Muscle of arm (tissue), 12 donors: ENCODE measurements around the gene LRFN3. TPM values are rescaled to one million over a fixed set of nuclear protein-coding genes. Genes with fewer than 3 reads are reported as not detected.
"Not testable (repeated sequence)": the region's sequence is repeated elsewhere in the genome, so short reads cannot be mapped to it uniquely, and the experiment has no call there.

Experiments used
- DNase-seq: peaks from one replicate; pipeline ENCODE4 v3.0.0-alpha.2; 2013
- polyA plus RNA-seq, 12 donors: library from polyadenylated mRNA; unstranded; fragments of 120-200 nt; gene quantifications; one replicate each; pipeline ENCODE4 v1.2.1, GENCODE V29; 2013; ENCODE audit not compliant: insufficient read length in 12 of 12

The LRFN3 gene
- polyA plus RNA-seq, 12 donors, result 4.2 to 13.9 (median 7.6) TPM; not detected in 1

DNA sequence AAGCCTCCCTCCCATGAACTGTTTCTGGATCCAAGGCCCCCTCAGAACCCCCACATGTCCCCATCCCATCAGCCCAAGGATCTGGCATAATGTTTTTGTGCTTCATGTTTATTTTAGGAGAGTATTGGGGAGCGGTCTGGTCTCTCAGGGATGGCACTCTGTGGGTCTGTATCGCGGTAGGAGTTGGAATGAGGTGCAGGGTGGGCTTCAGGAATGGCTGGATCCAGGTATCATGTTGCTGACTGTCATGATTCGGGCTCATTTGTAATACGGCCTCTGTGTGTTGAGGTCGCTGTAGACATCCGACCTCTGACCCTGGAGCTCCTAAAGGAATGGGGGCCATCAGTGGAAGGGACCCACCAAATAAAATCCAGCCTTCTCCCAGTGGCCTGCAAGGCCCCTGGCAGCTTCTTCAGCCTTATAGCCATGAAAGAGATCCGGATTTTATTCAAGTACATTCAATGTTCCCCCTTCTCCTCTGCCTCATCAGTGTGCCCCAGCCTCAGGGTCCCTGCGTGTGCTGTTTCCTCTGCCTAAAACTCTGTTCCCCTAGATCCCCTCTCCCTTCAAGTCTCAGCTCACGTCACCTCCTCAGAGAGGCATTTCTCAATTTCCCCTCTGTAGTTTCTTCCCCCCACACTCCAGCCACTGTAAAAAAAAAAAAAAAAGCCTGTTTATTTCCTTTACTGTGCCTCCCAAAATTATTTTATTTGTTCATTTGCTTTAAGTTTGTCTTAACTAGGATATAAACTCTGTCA lies 31.7 kb upstream of the LRFN3 start:
- DNase-seq, result no peak

DNA sequence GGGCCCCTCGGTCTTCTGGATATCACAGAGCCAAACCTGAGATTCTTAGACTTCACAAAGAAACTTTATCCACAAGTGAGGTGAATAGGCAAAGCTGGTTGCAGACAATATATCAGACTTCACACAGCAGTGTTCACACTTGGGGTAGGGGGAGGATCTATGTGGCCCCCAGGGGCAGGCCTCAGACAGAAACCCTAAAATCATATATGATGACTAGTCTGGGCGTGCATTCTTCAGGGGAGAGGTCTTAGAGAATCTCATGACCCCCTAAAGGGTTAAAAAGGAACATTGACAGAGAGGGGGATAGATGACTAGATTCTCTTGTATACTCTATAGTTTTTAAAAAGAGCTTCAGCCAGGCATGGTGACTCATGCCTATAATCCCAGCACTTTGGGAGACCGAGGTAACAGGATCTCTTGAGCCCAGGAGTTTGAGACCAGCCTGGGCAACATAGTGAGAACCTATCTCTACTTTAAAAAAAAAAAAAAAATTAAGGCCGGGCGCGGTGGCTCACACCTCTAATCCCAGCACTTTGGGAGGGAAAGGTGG lies 30.9 kb upstream of the LRFN3 start:
- DNase-seq, result no peak

DNA sequence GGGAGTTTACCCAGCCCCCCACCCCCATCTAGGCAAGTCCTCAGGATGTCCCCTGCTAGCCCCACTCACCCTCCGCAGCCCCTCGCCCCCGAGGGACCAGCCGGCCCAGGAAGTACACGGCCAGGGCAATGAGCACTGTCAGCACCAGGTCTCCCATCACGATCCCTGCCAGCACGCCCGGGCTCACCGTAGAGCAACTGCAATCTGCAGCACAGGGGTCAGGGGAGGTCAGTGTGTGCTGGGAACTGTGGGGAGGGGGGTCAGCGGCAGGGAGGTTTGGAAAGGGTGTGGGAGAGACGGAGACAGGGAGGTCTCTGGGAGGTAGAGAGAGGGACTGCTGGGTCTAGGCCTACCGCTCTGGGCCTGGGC lies 28.8 kb upstream of the LRFN3 start:
- DNase-seq, result no peak

DNA sequence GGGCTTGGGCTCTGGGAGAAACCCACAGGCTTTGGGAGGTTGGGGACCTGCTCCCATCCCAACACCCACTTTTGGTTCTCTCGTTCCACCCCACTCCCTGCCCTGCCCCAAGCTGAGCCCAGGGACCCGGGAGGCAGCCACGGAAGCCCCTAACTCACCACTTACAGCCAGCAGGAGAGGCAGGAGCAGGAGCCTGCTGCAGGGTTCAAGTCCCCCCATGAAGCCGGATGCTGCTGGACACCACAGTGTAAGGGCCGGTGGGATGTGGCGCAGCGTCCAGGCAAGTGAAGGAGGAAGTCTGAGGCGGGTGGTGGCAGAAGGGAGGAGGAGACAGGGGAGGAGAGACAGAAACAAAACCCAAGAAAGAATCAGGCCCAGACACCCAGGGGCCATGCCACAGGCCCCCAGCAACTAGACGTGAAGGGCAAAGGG lies 28.1 kb upstream of the LRFN3 start, which contains the start of gene TYROBP:
Gene TYROBP (minus strand): TSS at position 286 of the 432 bp plus-strand sequence. CDS start 67 bp downstream, at position 219.
- DNase-seq, result no peak

DNA sequence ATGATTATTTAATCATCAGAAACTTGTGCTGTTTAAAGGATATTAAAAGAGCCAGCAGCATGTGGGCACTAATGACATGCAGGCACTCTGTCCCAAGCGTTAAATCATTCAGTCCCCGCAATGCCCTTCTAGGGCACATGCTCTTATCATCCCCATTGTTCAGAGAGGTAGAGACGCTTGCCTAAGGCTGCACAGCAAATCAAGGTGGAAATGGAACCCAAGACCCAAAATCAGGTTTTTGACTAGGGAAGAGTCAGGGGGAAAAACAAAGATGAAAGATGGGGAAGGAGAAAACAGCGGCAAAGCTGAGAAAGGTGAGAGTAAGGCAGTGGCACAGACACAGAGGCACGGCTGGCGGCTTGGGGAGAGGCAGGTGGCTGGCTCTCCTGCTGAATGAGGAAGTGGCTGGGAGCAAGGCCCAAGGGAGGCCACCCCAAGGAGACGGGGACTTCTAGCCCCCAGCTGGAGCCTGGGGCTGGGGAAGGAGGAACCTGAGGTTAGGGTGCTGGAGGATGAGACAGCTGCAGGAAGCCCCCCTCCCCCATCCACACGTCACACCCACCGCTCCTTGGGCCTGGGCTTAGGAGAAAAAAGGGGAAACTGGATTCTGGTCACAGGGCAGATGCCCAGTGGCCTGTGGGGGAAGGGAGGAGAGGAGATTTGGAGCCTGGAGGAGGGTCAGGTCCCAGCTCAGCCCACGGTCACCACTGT lies 27.0 kb upstream of the LRFN3 start:
- DNase-seq, result no peak

DNA sequence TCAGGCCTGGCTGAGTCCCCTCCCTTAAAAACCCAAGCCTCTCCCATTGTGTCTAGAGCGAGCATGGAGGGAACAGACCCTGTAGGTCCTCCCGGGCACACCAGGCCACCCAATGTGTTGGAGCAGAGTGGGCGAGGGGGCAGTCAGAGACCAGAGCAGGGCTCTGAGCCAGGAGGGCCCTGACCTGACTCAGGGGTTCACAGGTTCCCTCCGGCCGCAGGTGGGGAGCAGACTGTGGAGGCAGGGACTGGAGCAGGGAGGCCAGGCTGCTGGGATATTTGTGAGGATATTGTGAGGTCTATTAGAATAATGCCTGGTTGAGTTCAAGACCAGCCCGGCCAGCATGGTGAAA lies 26.5 kb upstream of the LRFN3 start:
- no peak for DNase-seq

DNA sequence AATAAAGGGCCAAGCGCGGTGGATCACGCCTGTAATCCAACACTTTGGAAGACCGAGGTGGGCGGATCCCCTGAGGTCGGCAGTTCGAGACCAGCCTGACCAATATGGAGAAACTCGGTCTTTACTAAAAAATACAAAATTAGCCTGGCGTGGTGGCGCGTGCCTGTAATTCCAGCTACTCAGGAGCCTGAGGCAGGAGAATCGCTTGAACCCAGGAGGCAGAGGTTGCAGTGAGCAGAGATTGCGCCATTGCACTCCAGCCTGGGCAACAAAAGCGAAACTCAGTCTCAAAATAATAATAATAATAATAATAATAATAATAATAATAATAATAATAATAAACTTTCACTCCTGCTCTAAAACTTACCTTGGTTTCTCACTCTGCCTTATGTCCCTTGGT lies 25.8 kb upstream of the LRFN3 start:
- not testable (repeated sequence) for DNase-seq

DNA sequence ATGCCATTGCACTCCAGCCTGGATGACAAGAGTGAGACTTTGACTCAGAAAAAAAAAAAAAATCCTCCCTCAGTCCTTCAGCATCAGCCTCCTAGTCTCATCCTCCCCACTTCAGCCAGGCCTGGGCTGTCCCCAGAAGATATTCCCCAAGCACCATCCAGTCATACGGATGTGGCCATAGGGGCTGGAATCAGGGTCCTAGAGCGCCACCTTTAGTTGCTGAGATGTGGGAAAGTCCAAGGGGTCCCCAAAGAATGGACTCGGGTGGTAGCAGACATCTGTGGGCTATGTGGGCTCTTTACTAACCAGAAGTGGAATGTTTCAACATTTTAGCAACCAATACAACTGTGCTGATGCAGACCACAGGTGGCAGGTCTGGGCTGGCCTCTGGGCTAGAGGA lies 25.0 kb upstream of the LRFN3 start:
- DNase-seq, result no peak

DNA sequence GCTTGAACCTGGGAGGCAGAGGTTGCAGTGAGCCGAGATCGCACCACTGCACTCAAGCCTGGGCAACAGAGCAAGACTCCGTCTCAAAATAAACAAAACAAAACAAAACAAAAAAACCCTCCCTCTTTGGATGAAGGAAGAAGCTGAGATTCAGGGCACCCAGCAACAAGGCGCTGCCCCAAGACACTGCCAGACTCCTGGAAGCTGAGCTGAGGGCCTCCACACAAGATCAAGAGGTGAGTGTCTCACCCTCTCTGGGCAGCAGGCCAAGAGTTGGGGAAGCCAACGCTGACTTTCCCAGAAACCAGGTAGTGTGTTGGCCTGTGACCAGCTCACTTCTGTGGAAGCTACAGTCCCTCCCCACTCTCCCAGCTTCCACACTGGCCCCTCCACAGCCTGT lies 24.4 kb upstream of the LRFN3 start:
- DNase-seq, result no peak

DNA sequence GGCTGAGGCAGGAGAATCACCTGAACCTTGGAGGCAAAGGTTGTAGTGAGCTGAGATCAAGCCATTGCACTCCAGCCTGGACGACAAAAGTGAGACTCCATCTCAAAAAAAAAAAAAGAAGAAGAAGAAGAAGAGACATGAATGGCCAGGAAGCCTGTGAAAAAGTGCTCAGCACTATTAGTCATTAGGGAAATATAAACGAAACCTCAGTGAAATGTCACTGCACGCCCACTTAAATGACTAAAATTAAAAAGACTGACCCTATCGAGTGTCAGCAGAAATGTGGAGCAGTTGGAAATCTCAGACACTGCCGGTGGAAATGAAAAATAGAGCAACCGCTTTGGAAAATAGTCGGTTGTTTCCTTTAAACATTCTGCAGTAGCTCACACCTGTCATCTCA lies 22.6 kb upstream of the LRFN3 start:
- DNase-seq, result no peak

DNA sequence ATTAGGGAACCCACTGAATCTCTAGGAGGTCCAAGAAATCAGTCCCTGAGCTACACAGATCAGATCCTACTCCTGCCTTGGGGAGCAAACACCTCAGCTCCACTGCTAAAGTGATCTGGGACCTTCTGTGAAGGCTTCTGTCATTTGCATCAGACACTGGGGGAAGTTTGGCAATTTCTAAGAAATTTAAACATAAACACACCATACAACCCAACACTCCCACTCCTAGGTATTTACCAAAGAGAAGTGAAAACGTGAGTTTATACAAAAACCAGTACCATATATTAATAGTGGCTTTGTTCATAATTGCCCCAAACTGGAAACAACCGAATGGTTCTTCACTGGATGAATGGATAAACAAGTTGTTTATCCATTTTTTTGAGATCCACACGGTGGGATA lies 20.7 kb upstream of the LRFN3 start:
- DNase-seq, result no peak

DNA sequence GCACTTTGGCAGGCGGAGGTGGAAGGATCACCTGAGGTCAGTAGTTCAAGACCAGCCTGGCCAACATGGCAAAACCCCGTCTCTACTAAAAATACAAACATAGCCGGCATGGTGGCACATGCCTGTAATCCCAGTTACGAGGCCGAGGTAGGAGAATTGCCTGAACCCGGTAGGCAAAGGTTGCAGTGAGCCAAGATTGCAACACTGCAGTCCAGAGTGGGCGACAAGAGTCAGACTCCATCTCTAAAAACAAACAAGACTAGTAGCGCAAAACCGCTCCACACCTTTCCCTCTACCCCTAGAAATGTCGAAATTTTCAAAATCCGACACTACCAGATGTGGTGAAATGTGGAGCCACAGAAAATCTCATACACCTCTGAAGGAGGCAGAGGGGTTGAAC lies 16.9 kb upstream of the LRFN3 start:
- DNase-seq, result no peak

DNA sequence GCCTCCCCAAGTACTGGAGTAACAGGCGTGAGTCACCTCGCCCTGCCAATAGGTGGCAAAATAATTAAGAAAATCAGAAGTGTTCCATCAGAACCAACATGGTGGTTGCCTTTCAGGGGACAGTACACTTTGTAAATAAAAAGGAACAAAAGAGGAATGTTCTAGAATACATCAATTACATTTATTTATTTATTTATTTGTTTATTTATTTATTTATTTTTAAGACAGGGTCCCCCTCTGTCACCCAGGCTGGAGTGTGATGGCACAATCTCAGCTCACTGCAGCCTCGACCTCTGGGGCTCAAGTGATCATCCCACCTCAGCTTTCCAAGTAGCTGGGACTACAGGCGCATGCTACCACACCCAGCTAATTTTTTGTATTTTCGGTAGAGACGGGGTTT lies 15.2 kb upstream of the LRFN3 start:
- DNase-seq, result no peak

DNA sequence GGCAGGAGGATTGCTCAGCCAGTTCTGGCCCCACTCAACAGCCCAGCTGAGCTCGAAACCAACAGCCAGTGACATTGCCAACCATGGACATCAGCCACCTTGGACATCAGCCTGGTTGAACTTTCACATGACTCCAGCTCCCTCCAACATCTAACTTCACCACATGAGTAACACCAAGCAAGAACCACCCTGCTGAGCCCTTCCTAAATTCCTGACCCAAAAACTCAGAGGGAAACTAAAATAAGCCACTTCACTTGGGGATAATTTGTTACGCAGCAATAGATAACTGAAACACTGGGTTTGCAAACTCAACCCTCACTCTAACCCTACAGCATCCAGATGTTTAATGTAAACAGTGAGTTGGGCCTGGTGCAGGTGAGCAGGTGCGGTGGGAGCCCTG lies 10.7 kb upstream of the LRFN3 start:
- no peak for DNase-seq

DNA sequence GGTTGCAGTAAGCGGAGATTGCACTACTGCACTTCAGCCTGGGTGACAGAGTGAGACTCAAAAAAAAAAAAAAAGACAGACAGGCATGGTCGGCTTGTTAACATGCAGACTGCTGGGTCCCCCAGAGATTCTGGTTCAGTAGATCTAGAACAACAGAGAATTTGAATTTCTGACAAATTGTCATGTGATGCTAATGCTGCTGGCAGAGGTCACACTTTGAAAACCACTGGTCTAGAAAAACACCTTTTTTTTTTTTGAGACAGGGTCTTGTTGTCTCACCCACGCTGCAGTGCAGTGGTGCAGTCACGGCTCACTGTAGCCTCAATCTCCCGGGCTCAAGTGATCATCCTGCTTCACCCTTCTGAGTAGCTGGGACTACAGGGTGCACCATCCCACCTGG lies 7.7 kb upstream of the LRFN3 start:
- no peak for DNase-seq

DNA sequence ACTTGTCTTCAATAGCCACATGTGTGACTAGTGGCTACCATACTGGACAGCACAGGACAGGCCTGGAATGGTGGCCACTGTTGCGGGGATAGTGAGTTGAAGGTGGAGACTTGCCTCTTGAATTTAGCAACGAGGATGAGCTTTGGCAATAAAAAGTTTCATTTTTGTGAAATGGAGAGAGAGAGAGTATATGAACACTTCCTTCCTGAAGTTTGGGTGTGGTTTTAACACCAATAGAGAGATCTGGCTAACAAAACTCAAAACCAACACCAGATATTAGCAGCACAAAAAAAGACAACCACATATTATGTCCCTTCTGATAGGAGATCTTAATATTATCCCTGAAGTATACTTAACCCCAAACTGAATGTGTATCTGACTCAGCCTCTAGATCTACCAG lies 6.3 kb upstream of the LRFN3 start:
- no peak for DNase-seq

DNA sequence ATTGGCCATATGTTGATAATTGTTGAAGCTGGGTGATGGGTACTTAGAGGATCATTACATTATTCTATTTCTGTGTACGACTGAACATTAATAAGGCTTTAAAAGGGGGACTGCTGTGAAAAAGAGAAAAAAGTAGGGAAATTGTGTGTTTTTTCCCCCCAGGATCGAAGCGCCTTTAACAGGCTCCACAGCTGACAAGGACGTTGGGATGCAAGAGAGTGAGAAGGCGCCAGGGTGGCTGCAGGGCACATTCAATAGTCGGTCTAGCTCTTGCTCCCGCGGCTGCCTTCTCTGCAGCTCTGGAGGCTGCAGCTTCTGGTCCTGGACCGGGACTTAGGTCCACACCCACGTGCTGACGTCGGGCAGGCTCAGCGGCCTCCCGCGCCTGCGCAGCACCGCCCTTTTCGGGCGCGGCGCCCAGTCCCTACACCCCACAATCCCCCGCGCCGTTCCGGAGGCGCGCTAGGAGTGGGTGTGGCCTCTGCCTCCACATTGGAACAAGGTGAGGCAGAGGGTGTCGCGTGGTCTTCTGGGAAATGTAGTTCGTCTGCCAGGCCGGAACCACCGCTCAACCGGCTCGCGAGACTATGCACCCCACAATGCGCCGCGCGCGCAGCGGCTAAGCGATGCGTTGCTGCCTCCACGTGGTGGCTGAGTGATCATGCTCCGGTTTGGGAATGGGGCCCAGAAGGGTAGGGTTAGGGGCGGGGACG lies 4.9 kb upstream of the LRFN3 start:
- peak; percentile 100 for DNase-seq

DNA sequence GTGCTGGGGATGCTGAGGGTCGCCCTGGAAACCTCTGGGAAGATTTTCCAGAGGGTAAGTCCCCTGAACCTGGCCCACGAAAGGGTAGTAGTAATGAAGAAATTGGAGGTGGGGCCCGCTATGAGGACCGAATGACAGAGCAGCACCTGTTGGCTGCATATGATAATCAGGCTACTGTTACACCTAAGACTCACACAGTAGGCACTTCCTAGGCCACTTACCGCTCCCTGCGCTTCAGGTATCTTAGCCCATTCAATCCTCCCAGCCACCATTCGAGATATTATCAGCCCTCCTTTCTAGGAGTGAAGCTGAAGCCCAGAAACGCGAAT lies 4.3 kb upstream of the LRFN3 start:
- no peak for DNase-seq

DNA sequence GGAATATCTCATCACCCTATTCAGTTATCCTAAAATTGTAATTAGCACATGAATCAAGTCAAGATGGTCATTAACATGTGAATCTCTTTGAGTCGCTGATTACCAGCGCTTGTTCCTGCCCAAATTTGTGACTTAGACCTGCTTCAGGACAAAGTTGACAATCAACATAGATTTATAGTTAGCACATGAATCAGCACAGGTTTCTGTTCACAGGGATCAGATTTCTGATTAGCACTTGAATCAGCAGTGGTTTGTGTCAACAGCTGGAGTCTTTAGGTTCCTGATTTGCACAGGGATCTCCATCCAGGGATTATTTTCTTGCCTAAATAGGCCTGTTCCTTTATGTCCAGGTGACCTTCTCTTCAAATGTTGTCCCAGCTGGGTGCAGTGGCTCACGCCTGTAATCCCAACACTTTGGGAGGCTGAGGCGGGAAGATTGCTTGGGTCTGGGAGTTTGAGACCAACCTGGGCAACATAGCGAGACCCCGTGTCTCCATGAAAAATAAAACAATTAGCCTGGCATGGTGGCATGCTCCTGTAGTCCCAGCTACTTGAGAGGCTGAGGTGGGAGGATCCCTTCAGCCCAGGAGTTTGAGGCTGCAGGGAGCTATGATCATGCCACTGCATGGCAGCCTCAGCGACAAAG lies 3.8 kb upstream of the LRFN3 start:
- no peak for DNase-seq

DNA sequence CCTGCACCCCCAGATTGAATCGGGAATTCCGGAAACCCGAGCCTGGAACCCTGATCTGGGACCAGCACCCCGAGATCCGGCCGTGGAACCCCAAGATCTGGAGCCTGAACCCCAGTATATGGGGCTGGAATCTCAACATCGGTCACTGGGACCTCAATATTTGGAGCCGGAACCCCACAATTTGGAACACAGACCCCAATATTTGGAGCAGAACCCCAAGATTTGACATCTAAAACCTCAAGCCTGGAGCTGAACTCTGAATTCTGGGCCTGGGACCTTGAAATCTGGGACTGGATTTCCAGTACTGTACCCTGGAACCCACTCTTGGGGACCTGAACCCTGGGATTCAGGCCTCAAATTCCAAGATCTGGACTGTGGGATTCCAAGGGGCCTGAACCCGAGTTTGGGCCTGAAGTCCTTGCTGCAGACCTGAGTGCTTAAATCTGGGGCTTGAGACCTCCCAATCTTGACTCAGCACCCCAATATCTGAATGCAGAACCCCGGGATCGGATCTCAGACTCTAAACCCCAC lies 629 bp downstream of the LRFN3 start:
- DNase-seq, result no peak

DNA sequence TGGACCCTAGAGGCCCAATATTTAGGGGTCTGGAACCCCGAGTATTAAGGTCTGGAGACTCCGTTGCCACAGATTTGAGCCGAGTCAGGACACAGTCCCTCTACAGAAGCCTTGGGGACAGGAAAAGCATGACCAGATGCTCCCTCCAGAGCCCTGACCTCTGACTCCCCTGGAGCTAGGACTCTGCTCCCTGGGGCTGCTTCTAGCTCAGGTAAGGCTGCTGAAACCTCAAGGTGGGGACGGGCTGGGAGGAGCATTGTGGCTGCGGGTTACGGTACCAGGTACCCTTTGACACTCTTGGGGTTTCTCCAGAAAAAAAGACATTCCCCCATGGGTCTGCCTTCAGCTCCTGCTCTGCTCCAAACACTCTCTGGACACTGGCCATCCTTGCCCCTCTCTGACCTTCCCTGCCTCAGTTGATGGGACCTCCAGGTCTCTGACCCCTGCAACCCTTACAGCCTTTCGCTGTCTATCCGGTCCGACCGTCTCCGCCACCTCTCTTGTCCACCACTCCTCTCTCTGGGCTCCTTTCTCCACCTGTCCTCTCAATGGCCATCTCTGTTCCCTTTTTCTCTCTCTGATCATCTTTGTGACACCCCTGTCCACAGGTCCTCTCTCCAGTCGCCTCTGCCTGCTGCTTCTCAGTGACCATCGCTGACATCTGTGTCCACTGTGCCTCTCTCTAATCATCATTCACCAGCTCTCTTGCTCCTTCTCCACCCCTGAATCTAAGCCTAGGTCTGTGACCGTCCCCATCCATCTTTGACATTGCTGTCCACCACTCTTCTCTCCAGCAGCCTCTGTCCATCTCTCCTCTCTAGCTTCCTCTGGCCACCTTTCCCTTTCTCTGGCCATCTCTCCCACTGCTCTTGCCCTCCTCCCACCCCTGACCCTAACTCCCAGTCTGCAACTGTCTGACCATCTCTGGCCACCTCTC lies 1.4 kb downstream of the LRFN3 start:
- no peak for DNase-seq
